Mammary epithelial cell (primary cell): Measurements from ENCODE around the gene CARM1.
"Not testable (repeated sequence)": the region's sequence is repeated elsewhere in the genome, so short reads cannot be mapped to it uniquely, and the experiment has no call there.

Source experiments
- EZH2 ChIP-seq: IDR thresholded peaks from 2 replicates; pipeline ENCODE4 v1.6.1; 2012; ENCODE audit warnings: low read length, inconsistent platforms, borderline replicate concordance
- TF ChIP-seq, protein P1 (sequence below), 2 donors: IDR thresholded peaks in 1 of 2; conservative IDR thresholded peaks in 1 of 2; 2 replicates each; pipeline ENCODE4 v1.5.1; 2011 to 2012; ENCODE audit warnings: inconsistent platforms in 2 of 2, low read length in 2 of 2, mild to moderate bottlenecking in 2 of 2, control low read depth in 1 of 2, low read depth in 1 of 2; ENCODE audit not compliant: insufficient read depth in 1 of 2; ENCODE audit errors: extremely low read depth in 1 of 2

DNA sequence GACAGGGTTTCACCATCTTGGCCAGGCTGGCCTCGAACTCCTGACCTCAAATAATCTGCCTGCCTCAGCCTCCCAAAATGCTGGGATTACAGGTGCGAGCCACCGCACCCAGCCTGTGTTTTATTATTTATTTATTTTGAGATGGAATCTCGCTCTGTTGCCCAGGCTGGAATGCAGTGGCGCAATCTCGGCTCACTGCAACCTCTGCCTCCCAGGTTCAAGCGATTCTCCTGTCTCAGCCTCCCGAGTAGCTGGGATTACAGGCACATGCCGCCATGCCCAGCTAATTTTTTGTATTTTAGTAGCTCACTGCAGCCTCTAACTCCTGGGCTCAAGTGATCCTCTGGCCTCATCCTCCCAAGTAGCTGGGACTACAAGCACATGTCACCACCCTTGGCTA, 6.3 kb downstream of the CARM1 start:
- TF ChIP-seq, protein P1, sequence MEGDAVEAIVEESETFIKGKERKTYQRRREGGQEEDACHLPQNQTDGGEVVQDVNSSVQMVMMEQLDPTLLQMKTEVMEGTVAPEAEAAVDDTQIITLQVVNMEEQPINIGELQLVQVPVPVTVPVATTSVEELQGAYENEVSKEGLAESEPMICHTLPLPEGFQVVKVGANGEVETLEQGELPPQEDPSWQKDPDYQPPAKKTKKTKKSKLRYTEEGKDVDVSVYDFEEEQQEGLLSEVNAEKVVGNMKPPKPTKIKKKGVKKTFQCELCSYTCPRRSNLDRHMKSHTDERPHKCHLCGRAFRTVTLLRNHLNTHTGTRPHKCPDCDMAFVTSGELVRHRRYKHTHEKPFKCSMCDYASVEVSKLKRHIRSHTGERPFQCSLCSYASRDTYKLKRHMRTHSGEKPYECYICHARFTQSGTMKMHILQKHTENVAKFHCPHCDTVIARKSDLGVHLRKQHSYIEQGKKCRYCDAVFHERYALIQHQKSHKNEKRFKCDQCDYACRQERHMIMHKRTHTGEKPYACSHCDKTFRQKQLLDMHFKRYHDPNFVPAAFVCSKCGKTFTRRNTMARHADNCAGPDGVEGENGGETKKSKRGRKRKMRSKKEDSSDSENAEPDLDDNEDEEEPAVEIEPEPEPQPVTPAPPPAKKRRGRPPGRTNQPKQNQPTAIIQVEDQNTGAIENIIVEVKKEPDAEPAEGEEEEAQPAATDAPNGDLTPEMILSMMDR (conservative IDR thresholded peaks at IDR 0.05 in 1 of 2, IDR thresholded peaks at IDR 0.05 in 1 of 2; ENCODE audit: extremely low read depth in 1 of 2, insufficient read depth in 1 of 2, low read depth in 1 of 2, low read length in 2 of 2) = not testable (repeated sequence)
- not testable (repeated sequence) for TF ChIP-seq EZH2
